Psoas muscle (tissue), 8 donors: ENCODE data around the gene MED13L. TPM values are rescaled to one million over a fixed set of nuclear protein-coding genes. Genes with fewer than 3 reads are reported as not detected.

Experiments used
- ATAC-seq, 4 donors: fragments of 200-7000 bp; cut with Tn5 transposase; one replicate each; pipeline ENCODE4 v1.9.1; 2020; ENCODE audit warnings: moderate library complexity in 3 of 4, mild to moderate bottlenecking in 2 of 4
- DNase-seq, 2 donors: peaks; one replicate each; pipeline ENCODE4 v3.0.0-alpha.2; 2020
- H3K27ac ChIP-seq: fragments of 200-600 bp; one replicate; pipeline ENCODE4 v1.8.0; 2022
- H3K27me3 ChIP-seq, 3 donors: fragments of 200-600 bp in 1 of 3; one replicate each; pipeline versions ENCODE4 v1.6.1 to v1.8.0; 2013 to 2022; ENCODE audit warnings: low read length in 2 of 3, mild to moderate bottlenecking in 2 of 3, moderate library complexity in 1 of 3; ENCODE audit not compliant: insufficient read depth in 3 of 3
- H3K36me3 ChIP-seq, 2 donors: fragments of 200-600 bp in 1 of 2; one replicate each; pipeline versions ENCODE4 v1.6.1 to v1.8.0; 2013 to 2022; ENCODE audit warnings: low read depth in 1 of 2, mild to moderate bottlenecking in 1 of 2, moderate library complexity in 1 of 2; ENCODE audit not compliant: insufficient read depth in 1 of 2
- H3K4me1 ChIP-seq: fragments of 200-600 bp; one replicate; pipeline ENCODE4 v1.8.0; 2022
- H3K4me3 ChIP-seq: fragments of 200-600 bp; one replicate; pipeline ENCODE4 v1.8.0; 2022; ENCODE audit warnings: mild to moderate bottlenecking
- H3K9me3 ChIP-seq: fragments of 200-600 bp; one replicate; pipeline ENCODE4 v1.8.0; 2022
- whole genome bisulfite sequencing, 3 donors: extraction: QIAGEN DNeasy Blood & Tissue Kit; methylation state at CpG; one replicate each; pipeline versions ENCODE4 v1.1.6 to v1.1.7; 2013; 5-methylcytosine and 5-hydroxymethylcytosine counted together
- intact Hi-C, 2 donors: fragments of 100-400 bp; cut with DNase I; formaldehyde crosslinking; loops; one replicate each; pipeline versions ENCODE4 v1.11.0 to v1.14.2; 2022
- polyA plus RNA-seq, 3 donors: library from polyadenylated mRNA; stranded (reverse); fragments of 200-250 nt; gene quantifications; one replicate each; pipeline ENCODE4 v1.2.3, GENCODE V29; 2013
- total RNA-seq, 4 donors: library from RNA; stranded (reverse); fragmentation: NEBNext Ultra II Directional in 2 of 4; extraction: Animal tissue kit (Norgen Biotek cat#: 25700) in 2 of 4; gene quantifications; one replicate each; pipeline versions ENCODE4 v1.2.1 to v1.2.4, GENCODE V29; 2021 to 2023
- TF ChIP-seq, protein P1 (sequence below): fragments of 200-600 bp; IDR thresholded peaks from one replicate; pipeline ENCODE4 v1.8.0; 2022; ENCODE audit warnings: antibody characterized with exemption
- donor health status: healthy with polysubstance abuse.
- donor health status: DM: no; HTN: no; CAD: no; lungs with moderate emphysema.
- donor health status: Bipolar disorder and iron deficiency.
- donor health status: healthy.
- donor health status: DM: yes; HTN: yes; CAD: no.
- donor health status: DM: no; HTN: no; CAD: no.
- donor health status: DM: no; HTN: no; CAD: no.
- donor health status: DM: yes; HTN: yes; CAD: no.

Gene MED13L
- total and polyA plus RNA-seq, 7 donors = 8.9 to 90.5 (median 72.5) TPM

DNA sequence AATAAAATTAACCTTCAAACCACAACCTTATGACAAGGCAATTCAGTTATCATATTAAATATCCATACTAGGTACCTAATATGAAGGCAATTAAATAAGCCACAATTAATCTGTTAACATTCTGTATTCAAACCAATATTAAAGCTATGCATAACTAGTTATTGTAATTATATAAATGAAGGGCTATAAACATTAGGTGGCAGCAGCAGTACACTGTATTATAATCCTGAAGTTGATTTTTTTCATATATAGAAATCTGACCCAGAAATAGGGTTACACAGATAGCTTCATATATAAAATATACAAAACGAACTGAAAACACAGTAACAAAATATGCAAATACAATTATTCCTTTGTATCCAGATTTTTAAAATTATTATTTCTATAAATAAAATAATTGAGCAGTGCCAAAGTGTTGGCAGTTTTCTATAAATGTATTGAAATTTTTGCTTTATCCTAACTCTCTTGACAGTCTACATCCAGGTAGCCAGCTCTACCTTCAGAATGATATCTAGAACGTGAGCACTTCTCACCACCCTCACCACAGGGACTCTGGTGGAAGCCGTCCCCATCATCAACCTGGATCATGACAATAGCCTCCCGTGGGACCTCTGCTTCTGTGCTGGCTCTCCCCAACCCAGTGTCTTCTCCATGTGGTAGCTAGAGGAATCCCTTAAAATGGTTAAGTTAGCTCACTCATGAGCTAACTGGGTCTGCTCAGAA, 136.2 kb downstream of the MED13L start:
- Histone ChIP-seq H3K9me3 (no peaks in the 10 kb centered on the region), H3K27ac (no peak overlapping the region), H3K27me3 (no peaks in the 10 kb centered on the region), H3K4me1 (peaks cover 60% of the 10 kb centered on the region), H3K4me3 (no peak overlapping the region), H3K36me3 (no peaks in the 10 kb centered on the region)
- intact Hi-C loops = loop anchor here (5.0 to 10.0 kb wide), 3 partner anchors 54 to 96 kb away; no protein-coding TSS in a partner anchor
- WGBS, 3 donors = 72 to 80% (median 76%) methylated on average over 4 of the region's 4 CpGs
- peak in 1 of 4 donors; percentile 58 for ATAC-seq
- no peak for DNase-seq
- TF ChIP-seq, protein P1, sequence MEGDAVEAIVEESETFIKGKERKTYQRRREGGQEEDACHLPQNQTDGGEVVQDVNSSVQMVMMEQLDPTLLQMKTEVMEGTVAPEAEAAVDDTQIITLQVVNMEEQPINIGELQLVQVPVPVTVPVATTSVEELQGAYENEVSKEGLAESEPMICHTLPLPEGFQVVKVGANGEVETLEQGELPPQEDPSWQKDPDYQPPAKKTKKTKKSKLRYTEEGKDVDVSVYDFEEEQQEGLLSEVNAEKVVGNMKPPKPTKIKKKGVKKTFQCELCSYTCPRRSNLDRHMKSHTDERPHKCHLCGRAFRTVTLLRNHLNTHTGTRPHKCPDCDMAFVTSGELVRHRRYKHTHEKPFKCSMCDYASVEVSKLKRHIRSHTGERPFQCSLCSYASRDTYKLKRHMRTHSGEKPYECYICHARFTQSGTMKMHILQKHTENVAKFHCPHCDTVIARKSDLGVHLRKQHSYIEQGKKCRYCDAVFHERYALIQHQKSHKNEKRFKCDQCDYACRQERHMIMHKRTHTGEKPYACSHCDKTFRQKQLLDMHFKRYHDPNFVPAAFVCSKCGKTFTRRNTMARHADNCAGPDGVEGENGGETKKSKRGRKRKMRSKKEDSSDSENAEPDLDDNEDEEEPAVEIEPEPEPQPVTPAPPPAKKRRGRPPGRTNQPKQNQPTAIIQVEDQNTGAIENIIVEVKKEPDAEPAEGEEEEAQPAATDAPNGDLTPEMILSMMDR = peak; percentile 41

DNA sequence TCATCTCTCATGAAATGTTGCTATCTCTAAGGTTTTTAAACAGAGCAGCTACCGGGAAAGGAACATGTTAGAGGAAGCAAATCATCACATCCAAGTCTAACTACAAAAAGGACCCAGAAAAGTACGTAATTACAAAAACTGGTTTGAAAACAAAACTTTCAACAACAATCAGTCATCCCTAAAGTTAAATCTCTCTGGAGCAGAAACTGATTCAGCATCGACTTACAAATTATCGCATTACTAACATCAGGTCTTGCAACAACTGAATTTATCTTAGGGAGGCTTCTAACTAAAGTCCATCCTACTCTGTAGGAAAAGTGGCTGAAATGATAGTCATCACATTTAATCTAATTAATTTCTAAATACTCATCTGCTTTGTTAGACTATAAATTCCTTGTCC, 137.0 kb downstream of the MED13L start:
- H3K27ac ChIP-seq = no peak overlapping the region
- no peaks in the 10 kb centered on the region for H3K9me3 ChIP-seq
- H3K4me1 ChIP-seq = peaks cover 65% of the 10 kb centered on the region
- intact Hi-C loops = loop anchor here (5.0 to 10.0 kb wide), 3 partner anchors 54 to 97 kb away; no protein-coding TSS in a partner anchor
- no peak overlapping the region for H3K4me3 ChIP-seq
- no peaks in the 10 kb centered on the region for H3K27me3 ChIP-seq
- no peaks in the 10 kb centered on the region for H3K36me3 ChIP-seq
- ATAC-seq = no peak
- 44 to 67% (median 45%) methylated on average over 4 of the region's 4 CpGs for WGBS, 3 donors
- DNase-seq = no peak
- TF ChIP-seq, protein P1 = no peak

DNA sequence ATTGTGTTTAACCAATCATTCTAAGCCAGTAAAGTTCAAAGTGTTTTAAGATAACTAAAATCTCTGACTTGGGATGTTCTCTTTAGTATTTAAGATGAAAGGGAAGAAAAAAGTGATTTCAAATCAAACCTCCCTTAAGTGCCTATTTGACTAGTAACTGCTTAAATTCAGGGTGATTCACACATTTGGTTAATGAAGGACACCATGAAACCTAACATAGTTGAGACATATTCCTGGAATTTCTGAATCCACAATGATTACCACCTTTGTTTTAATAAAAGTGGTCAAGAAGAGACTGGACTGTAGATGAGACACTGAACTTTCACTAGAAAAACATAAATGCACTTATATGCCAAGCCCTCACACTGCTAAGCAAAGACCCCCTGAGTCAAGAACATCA, 138.7 kb downstream of the MED13L start:
- H3K36me3 ChIP-seq = no peaks in the 10 kb centered on the region
- TF ChIP-seq, protein P1 = no peak
- no peaks in the 10 kb centered on the region for H3K27me3 ChIP-seq
- intact Hi-C loops = loop anchor here in 1 of 2 donors (10.0 kb wide), 1 partner anchor 466 kb away; no protein-coding TSS in a partner anchor
- DNase-seq (no peak), ATAC-seq (no peak)
- no peak overlapping the region for H3K4me3 ChIP-seq
- H3K4me1 ChIP-seq = peaks cover 69% of the 10 kb centered on the region
- no peaks in the 10 kb centered on the region for H3K9me3 ChIP-seq
- no peak overlapping the region for H3K27ac ChIP-seq

DNA sequence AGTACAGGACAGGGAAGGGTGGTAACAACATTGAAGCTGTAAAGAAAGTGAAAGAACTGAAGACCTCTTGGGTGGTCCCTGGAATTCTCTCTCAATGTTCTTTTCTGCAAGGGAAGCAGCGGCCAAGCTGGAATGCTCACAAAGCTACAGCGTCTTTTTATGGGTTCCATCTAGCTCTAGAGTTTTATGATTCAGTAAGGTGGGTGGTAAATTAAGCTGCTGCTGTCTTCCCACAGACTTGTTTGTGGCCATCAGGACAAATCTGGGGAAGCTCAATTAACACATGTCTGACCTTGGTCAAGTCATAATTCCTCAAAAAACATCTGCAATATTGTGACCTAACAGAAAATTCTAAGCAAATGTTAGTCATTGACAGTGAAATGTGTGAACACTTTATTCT, 139.1 kb downstream of the MED13L start:
- H3K4me1 ChIP-seq = peaks cover 69% of the 10 kb centered on the region
- no peaks in the 10 kb centered on the region for H3K9me3 ChIP-seq
- no peak overlapping the region for H3K4me3 ChIP-seq
- no peaks in the 10 kb centered on the region for H3K27me3 ChIP-seq
- TF ChIP-seq, protein P1 = no peak
- H3K27ac ChIP-seq = no peak overlapping the region
- intact Hi-C loops = loop anchor here in 1 of 2 donors (10.0 kb wide), 1 partner anchor 466 kb away; no protein-coding TSS in a partner anchor
- WGBS, 3 donors = 30 to 79% (median 59%) methylated on average over 2 of the region's 2 CpGs
- DNase-seq (no peak), ATAC-seq (no peak)
- no peaks in the 10 kb centered on the region for H3K36me3 ChIP-seq
